ENCODE results near the gene RPRD2.
A peak's percentile ranks its signal among the peaks of the same experiment; 100 is the strongest.

RPRD2 gene

GRCh38 chr1:150464422-150464826 is 100.5 kb downstream of the RPRD2 start:
- Histone ChIP-seq H3K27me3 (ENCODE audit: insufficient read depth, poor library complexity, severe bottlenecking) (no peaks in the 10 kb centered on the region), H3K4me3 (replicated peaks; ENCODE audit: insufficient read depth, low read length) (no peak overlapping the region), H3K27ac (replicated peaks) (no peak overlapping the region)
- TF ChIP-seq GABPA (IDR thresholded peaks at IDR 0.05; ENCODE audit: low read depth) = no peak
- peak; percentile 41 for TF ChIP-seq CTCF (IDR thresholded peaks at IDR 0.05; ENCODE audit: insufficient read depth, low read length)
- DNase-seq (ENCODE audit: low read depth in 1 of 2, low spot score in 1 of 2) = peak; percentile 18 to 54

- TF ChIP-seq CTCF (IDR thresholded peaks at IDR 0.05; ENCODE audit: insufficient read depth, low read length) = no peak
- no peak for TF ChIP-seq POLR2AphosphoS5 (IDR thresholded peaks at IDR 0.05; ENCODE audit: low read depth)
- no peak for TF ChIP-seq GABPA (IDR thresholded peaks at IDR 0.05; ENCODE audit: low read depth)
- no peak for TF ChIP-seq REST (IDR thresholded peaks at IDR 0.05; ENCODE audit: insufficient replicate concordance, low read depth)
- TF ChIP-seq SPI1 (IDR thresholded peaks at IDR 0.05; ENCODE audit: borderline replicate concordance, low read depth) = no peak
- H3K4me3 ChIP-seq (replicated peaks; ENCODE audit: insufficient read depth, low read length) = no peak overlapping the region
- no peaks in the 10 kb centered on the region for H3K27me3 ChIP-seq (ENCODE audit: insufficient read depth, poor library complexity, severe bottlenecking)
- H3K27ac ChIP-seq (replicated peaks) = no peak overlapping the region
- DNase-seq (ENCODE audit: low read depth in 1 of 2, low spot score in 1 of 2) = no peak
Observed at GRCh38 chr1:150466964-150467363, 103.0 kb downstream of the RPRD2 start.

- H3K4me3 ChIP-seq (replicated peaks; ENCODE audit: insufficient read depth, low read length) = no peak overlapping the region
- H3K27me3 ChIP-seq (ENCODE audit: insufficient read depth, poor library complexity, severe bottlenecking) = no peaks in the 10 kb centered on the region
- DNase-seq (ENCODE audit: low read depth in 1 of 2, low spot score in 1 of 2) = no peak
- H3K27ac ChIP-seq (replicated peaks) = no peak overlapping the region
- TF ChIP-seq GABPA (IDR thresholded peaks at IDR 0.05; ENCODE audit: low read depth) (no peak), POLR2AphosphoS5 (IDR thresholded peaks at IDR 0.05; ENCODE audit: low read depth) (no peak), CTCF (IDR thresholded peaks at IDR 0.05; ENCODE audit: insufficient read depth, low read length) (no peak), REST (IDR thresholded peaks at IDR 0.05; ENCODE audit: insufficient replicate concordance, low read depth) (no peak), SPI1 (IDR thresholded peaks at IDR 0.05; ENCODE audit: borderline replicate concordance, low read depth) (no peak)
Observed at GRCh38 chr1:150469291-150469690, 105.3 kb downstream of the RPRD2 start.

- TF ChIP-seq POLR2AphosphoS5 (IDR thresholded peaks at IDR 0.05; ENCODE audit: low read depth) (no peak), REST (IDR thresholded peaks at IDR 0.05; ENCODE audit: insufficient replicate concordance, low read depth) (no peak), CTCF (IDR thresholded peaks at IDR 0.05; ENCODE audit: insufficient read depth, low read length) (no peak), SPI1 (IDR thresholded peaks at IDR 0.05; ENCODE audit: borderline replicate concordance, low read depth) (no peak), GABPA (IDR thresholded peaks at IDR 0.05; ENCODE audit: low read depth) (no peak)
- H3K27me3 ChIP-seq (ENCODE audit: insufficient read depth, poor library complexity, severe bottlenecking) = no peaks in the 10 kb centered on the region
- H3K27ac ChIP-seq (replicated peaks) = no peak overlapping the region
- no peak overlapping the region for H3K4me3 ChIP-seq (replicated peaks; ENCODE audit: insufficient read depth, low read length)
- DNase-seq (ENCODE audit: low read depth in 1 of 2, low spot score in 1 of 2) = no peak
Observed at GRCh38 chr1:150472601-150473200, 108.8 kb downstream of the RPRD2 start.
